H1 (cell line): Measurements from ENCODE around the gene KATNAL1. TPM values are rescaled to one million over a fixed set of nuclear protein-coding genes. Genes with fewer than 3 reads are reported as not detected.

Source experiments
- CTCF ChIA-PET: fragments of 300-600 bp; sonication (Branson Sonifier 250); formaldehyde crosslinking; loops from one replicate; lab custom pipeline; 2021; ENCODE audit not compliant: partially characterized antibody; lab: Charles Lee
- POLR2A ChIA-PET: fragments of 300-600 bp; sonication (Branson Sonifier 250); formaldehyde crosslinking; loops from one replicate; lab custom pipeline; 2021; ENCODE audit warnings: inconsistent platforms; ENCODE audit not compliant: partially characterized antibody; lab: Charles Lee
- DNase-seq, 2 experiments: peaks; one replicate each; pipeline versions ENCODE4 v3.0.0 to v3.0.0-alpha.2; 2010 to 2022; ENCODE audit warnings: low spot score in 2 of 2, low read depth in 1 of 2, mixed read lengths in 1 of 2
- FAIRE-seq: peaks from 2 replicates; lab custom pipeline; 2011; peaks lifted over from hg19 to GRCh38; lab: Jason Lieb, UNC
- H2AFZ ChIP-seq: 2 replicates; pipeline ENCODE4 v1.8.1; 2012; ENCODE audit warnings: low read length, inconsistent platforms
- H2AK5ac ChIP-seq: 2 replicates; pipeline ENCODE4 v1.6.1; 2013; ENCODE audit warnings: low read depth, low read length
- H2BK120ac ChIP-seq: replicated peaks from 2 replicates; pipeline ENCODE3; 2013; ENCODE audit warnings: low read depth, low read length, inconsistent platforms
- H2BK12ac ChIP-seq: 2 replicates; pipeline ENCODE4 v1.6.1; 2013; ENCODE audit warnings: low read depth, low read length
- H2BK15ac ChIP-seq: 2 replicates; pipeline ENCODE4 v1.6.1; 2013; ENCODE audit warnings: low read length
- H2BK20ac ChIP-seq: 2 replicates; pipeline ENCODE4 v1.6.1; 2013; ENCODE audit warnings: low read length
- H2BK5ac ChIP-seq: 2 replicates; pipeline ENCODE4 v1.6.1; 2013; ENCODE audit warnings: low read depth, low read length
- H3K14ac ChIP-seq: 2 replicates; pipeline ENCODE4 v1.6.1; 2013; ENCODE audit warnings: inconsistent platforms; ENCODE audit not compliant: insufficient read length
- H3K18ac ChIP-seq: 2 replicates; pipeline ENCODE4 v1.6.1; 2013; ENCODE audit warnings: low read length; ENCODE audit errors: extremely low read depth
- H3K23ac ChIP-seq: 2 replicates; pipeline ENCODE4 v1.6.1; 2013; ENCODE audit warnings: inconsistent platforms; ENCODE audit not compliant: insufficient read length
- H3K23me2 ChIP-seq: 2 replicates; pipeline ENCODE4 v1.6.1; 2013; ENCODE audit warnings: low read depth, low read length
- H3K27ac ChIP-seq: 2 replicates; pipeline ENCODE4 v1.6.1; 2011; ENCODE audit warnings: low read depth, low read length, inconsistent platforms
- H3K27me3 ChIP-seq, 4 experiments: replicated peaks in 1 of 4; 1 replicate in 1 of 4; 2 replicates in 3 of 4; pipeline versions ENCODE4 v1.6.1 to v1.8.1; 2011 to 2013; ENCODE audit warnings: low read length in 3 of 4, mild to moderate bottlenecking in 3 of 4, inconsistent platforms in 2 of 4, mixed read lengths in 2 of 4, moderate library complexity in 1 of 4; ENCODE audit not compliant: control insufficient read depth in 3 of 4, insufficient read depth in 3 of 4; ENCODE audit errors: extremely low read depth in 1 of 4
- H3K36me3 ChIP-seq, 4 experiments: 2 replicates each; pipeline versions ENCODE4 v1.6.1 to v1.8.1; 2011 to 2013; ENCODE audit warnings: mild to moderate bottlenecking in 4 of 4, low read length in 3 of 4, moderate library complexity in 2 of 4, control low read depth in 1 of 4, inconsistent platforms in 1 of 4; ENCODE audit not compliant: insufficient read depth in 4 of 4, control insufficient read depth in 2 of 4
- H3K4ac ChIP-seq: replicated peaks from 2 replicates; pipeline ENCODE3; 2013; ENCODE audit warnings: low read length, low read depth, mixed read lengths, inconsistent platforms; ENCODE audit not compliant: insufficient read length
- H3K4me1 ChIP-seq, 4 experiments: replicated peaks in 1 of 4; 1 replicate in 1 of 4; 2 replicates in 3 of 4; pipeline versions ENCODE4 v1.6.1 to v1.8.1; 2011 to 2013; ENCODE audit warnings: low read length in 3 of 4, inconsistent platforms in 2 of 4, mixed read lengths in 1 of 4; ENCODE audit not compliant: insufficient read depth in 4 of 4, control insufficient read depth in 3 of 4
- H3K4me2 ChIP-seq, 2 experiments: 2 replicates each; pipeline versions ENCODE4 v1.6.1 to v1.8.1; 2011 to 2013; ENCODE audit warnings: low read depth in 2 of 2, low read length in 2 of 2, control low read depth in 1 of 2, inconsistent platforms in 1 of 2, mild to moderate bottlenecking in 1 of 2; ENCODE audit not compliant: insufficient read depth in 1 of 2
- H3K4me3 ChIP-seq, 4 experiments: fragments of 200-600, 300-600 bp in 1 of 4; sonication (generic), shearing (Covaris generic), sonication (Bioruptor Twin) in 1 of 4; 2 replicates each; pipeline versions ENCODE4 v1.5.1 to v1.8.1; 2011 to 2016; ENCODE audit warnings: low read length in 4 of 4, low read depth in 3 of 4, control low read depth in 2 of 4, inconsistent platforms in 2 of 4, mild to moderate bottlenecking in 2 of 4, mixed read lengths in 1 of 4, moderate library complexity in 1 of 4; ENCODE audit not compliant: insufficient read depth in 2 of 4; ENCODE audit errors: extremely low read depth in 1 of 4
- H3K56ac ChIP-seq: replicated peaks from 2 replicates; pipeline ENCODE3; 2013; ENCODE audit warnings: low read depth, mild to moderate bottlenecking, mixed read lengths, low read length, inconsistent platforms; ENCODE audit not compliant: insufficient read length
- H3K79me1 ChIP-seq: 2 replicates; pipeline ENCODE4 v1.6.1; 2013; ENCODE audit warnings: low read depth, low read length, control low read depth
- H3K79me2 ChIP-seq, 2 experiments: 2 replicates each; pipeline versions ENCODE4 v1.6.1 to v1.8.1; 2012 to 2013; ENCODE audit warnings: low read length in 2 of 2, mild to moderate bottlenecking in 2 of 2, inconsistent platforms in 1 of 2; ENCODE audit not compliant: insufficient read depth in 2 of 2, control insufficient read depth in 1 of 2
- H3K9ac ChIP-seq, 4 experiments: replicated peaks in 1 of 4; 1 replicate in 1 of 4; 2 replicates in 3 of 4; pipeline versions ENCODE4 v1.6.1 to v1.8.1; 2011 to 2013; ENCODE audit warnings: low read depth in 3 of 4, low read length in 3 of 4, control low read depth in 2 of 4, mild to moderate bottlenecking in 2 of 4, moderate library complexity in 2 of 4, inconsistent platforms in 1 of 4; ENCODE audit errors: extremely low read depth in 1 of 4
- H3K9me3 ChIP-seq, 2 experiments: 2 replicates each; pipeline versions ENCODE4 v1.6.1 to v1.8.1; 2012 to 2013; ENCODE audit warnings: mild to moderate bottlenecking in 2 of 2, moderate library complexity in 2 of 2, control low read depth in 1 of 2, inconsistent platforms in 1 of 2, low read depth in 1 of 2, low read length in 1 of 2, mixed read lengths in 1 of 2; ENCODE audit not compliant: insufficient read depth in 2 of 2
- H4K20me1 ChIP-seq, 2 experiments: replicated peaks in 1 of 2; 2 replicates each; pipeline versions ENCODE3 to v1.8.1; 2011 to 2013; ENCODE audit warnings: inconsistent platforms in 2 of 2, low read length in 2 of 2, mild to moderate bottlenecking in 1 of 2; ENCODE audit not compliant: insufficient read depth in 2 of 2, control insufficient read depth in 1 of 2
- H4K5ac ChIP-seq: 2 replicates; pipeline ENCODE4 v1.6.1; 2013; ENCODE audit warnings: low read length, low read depth, mixed read lengths, inconsistent platforms; ENCODE audit not compliant: insufficient read length
- H4K8ac ChIP-seq: 2 replicates; pipeline ENCODE4 v1.8.0; 2013; ENCODE audit warnings: mild to moderate bottlenecking, moderate library complexity, low read length, inconsistent platforms; ENCODE audit not compliant: insufficient read depth; ENCODE audit errors: extremely low read depth
- H4K91ac ChIP-seq: replicated peaks from 2 replicates; pipeline ENCODE3; 2013; ENCODE audit warnings: low read length, mixed read lengths, inconsistent platforms; ENCODE audit not compliant: insufficient read length
- ASH2L ChIP-seq: fragments of 200-600, 300-600 bp; sonication (generic); IDR thresholded peaks from one replicate; pipeline ENCODE4 v1.7.1; 2017; ENCODE audit warnings: low read length
- CBX5 ChIP-seq: fragments of 300-800, 300-1000 bp; sonication (generic); IDR thresholded peaks from 2 replicates; pipeline ENCODE4 v1.7.1; 2016; ENCODE audit warnings: antibody characterized with exemption, low read length, low read depth
- CTBP2 ChIP-seq: IDR thresholded peaks from 2 replicates; pipeline ENCODE4 v1.7.0; 2011; ENCODE audit warnings: borderline replicate concordance, mild to moderate bottlenecking, moderate library complexity, mixed read lengths, low read length; ENCODE audit not compliant: insufficient read depth, insufficient read length
- CTCF ChIP-seq, 3 experiments: IDR thresholded peaks; 1 replicate in 2 of 3; 2 replicates in 1 of 3; pipeline versions ENCODE4 v1.5.1 to v1.6.1; 2011; ENCODE audit warnings: low read length in 3 of 3, mild to moderate bottlenecking in 3 of 3, inconsistent platforms in 2 of 3, low read depth in 1 of 3, moderate library complexity in 1 of 3; ENCODE audit not compliant: insufficient read depth in 1 of 3; ENCODE audit errors: control extremely low read depth in 1 of 3
- E2F6 ChIP-seq: IDR thresholded peaks from 2 replicates; pipeline ENCODE4 v1.6.1; 2012; ENCODE audit warnings: inconsistent platforms
- EP300 ChIP-seq, 2 experiments: IDR thresholded peaks; 1 replicate in 1 of 2; 2 replicates in 1 of 2; pipeline ENCODE4 v1.6.1; 2011 to 2012; ENCODE audit warnings: low read depth in 2 of 2, low read length in 2 of 2, mild to moderate bottlenecking in 2 of 2, borderline replicate concordance in 1 of 2, inconsistent platforms in 1 of 2, moderate library complexity in 1 of 2
- EZH2 ChIP-seq: fragments of 200-600 bp; sonication (generic); IDR thresholded peaks from 2 replicates; pipeline ENCODE4 v1.7.1; 2012; ENCODE audit warnings: low read depth, mild to moderate bottlenecking, moderate library complexity, low read length, inconsistent platforms; ENCODE audit not compliant: severe bottlenecking
- PHF8 ChIP-seq: fragments of 200-600 bp; sonication (generic); conservative IDR thresholded peaks from 2 replicates; pipeline ENCODE4 v1.7.1; 2012; ENCODE audit warnings: low read depth, mild to moderate bottlenecking, inconsistent platforms, low read length, moderate library complexity
- SIRT6 ChIP-seq: IDR thresholded peaks from one replicate; pipeline ENCODE4 v1.7.1; 2012; ENCODE audit warnings: low read length, inconsistent platforms
- TBP ChIP-seq: IDR thresholded peaks from 2 replicates; pipeline ENCODE4 v1.6.1; 2011; ENCODE audit warnings: low read depth, low read length, improper control_type of control experiment
- WGBS, 2 experiments: shearing (Covaris generic) in 1 of 2; methylation state at CpG; one replicate each; pipeline versions ENCODE4 v1.1.6 to v1.1.7; 2013 to 2015; ENCODE audit warnings: low lambda C conversion rate in 2 of 2, mixed read lengths in 2 of 2, inconsistent platforms in 1 of 2, low coverage in 1 of 2, missing lambda C conversion rate in 1 of 2; ENCODE audit not compliant: insufficient replicate concordance in 2 of 2, insufficient coverage in 1 of 2, insufficient read length in 1 of 2; ENCODE audit errors: extremely low coverage in 1 of 2, missing lambda C conversion rate in 1 of 2; 5-methylcytosine and 5-hydroxymethylcytosine counted together
- polyA plus RNA-seq, 7 experiments: library from polyadenylated mRNA; depleted of rRNA in 3 of 7; stranded (reverse) in 5 of 7; unstranded in 2 of 7; fragments of >200 nt in 5 of 7; fragments of 200-250 nt in 2 of 7; gene quantifications; 1 replicate in 5 of 7; 2 replicates in 1 of 7; 4 replicates in 1 of 7; pipeline versions ENCODE4 v1.2.1 to v1.2.3, GENCODE V29; 2011 to 2013; ENCODE audit warnings: missing spikeins in 2 of 7, mixed read lengths in 2 of 7
- total RNA-seq: library from RNA; stranded (reverse); fragmentation: NEBNext Ultra II Directional; extraction: Animal tissue kit (Norgen Biotek cat#: 25700); gene quantifications from 2 replicates; pipeline ENCODE4 v1.2.1, GENCODE V29; 2021

Gene KATNAL1
- total and polyA plus RNA-seq, 2 of the 8 experiments (the other 6 are each of a cell fraction or from before 2014, with no cell fraction given): 4.0 to 13.2 TPM

DNA sequence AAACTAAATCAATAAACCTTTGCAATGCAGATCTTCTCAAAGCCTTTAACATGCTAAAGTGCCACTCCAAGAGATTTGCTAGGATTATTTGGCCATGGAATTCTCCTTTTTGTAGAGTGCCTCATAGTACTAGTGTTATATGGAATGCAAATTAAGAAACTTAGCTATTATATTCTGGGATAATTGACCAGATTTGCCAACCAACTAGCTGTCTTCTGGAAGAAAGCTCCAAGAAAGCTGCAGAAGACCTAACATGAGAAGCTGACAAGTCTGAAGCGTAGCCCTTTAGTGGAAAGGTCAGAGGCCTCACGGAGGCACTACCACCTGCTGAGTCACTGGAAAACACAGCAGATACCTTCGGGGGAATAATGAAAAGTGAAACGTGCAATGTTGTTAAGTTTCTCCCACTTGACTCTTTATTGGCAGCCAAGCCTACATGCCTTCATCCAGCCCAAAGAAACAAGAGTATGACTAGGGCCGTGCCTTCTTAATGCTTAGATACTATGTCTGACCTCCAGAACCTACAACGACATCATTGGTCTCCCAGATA lies 29.8 kb upstream of the KATNAL1 start:
- Histone ChIP-seq H3K4me1 (peaks cover 0 to 5% (median 2%) of the 10 kb centered on the region in 4 experiments; a peak in 3 of 7 replicates), H3K4me2 (no peak overlapping the region), H4K91ac (no peak overlapping the region), H3K79me1 (no peaks in the 10 kb centered on the region), H3K4ac (no peak overlapping the region), H2BK12ac (no peak overlapping the region), H2AK5ac (no peak overlapping the region), H4K20me1 (no peaks in the 10 kb centered on the region), H3K36me3 (no peaks in the 10 kb centered on the region), H4K8ac (no peak overlapping the region), H2BK120ac (no peak overlapping the region), H3K79me2 (no peaks in the 10 kb centered on the region), H3K9me3 (no peaks in the 10 kb centered on the region), H3K4me3 (no peak overlapping the region), H2BK15ac (no peak overlapping the region), H2AFZ (no peak overlapping the region), H3K18ac (no peak overlapping the region), H2BK5ac (no peak overlapping the region), H3K9ac (no peak overlapping the region), H3K27me3 (no peaks in the 10 kb centered on the region; a peak in 1 of 7 replicates), H2BK20ac (no peak overlapping the region), H3K14ac (no peak overlapping the region), H3K56ac (no peak overlapping the region), H3K23me2 (no peaks in the 10 kb centered on the region), H3K23ac (no peak overlapping the region), H4K5ac (no peak overlapping the region), H3K27ac (no peak overlapping the region)
- 83% methylated on average over 6 of the region's 6 CpGs; no CpG with 5 or more reads in 1 of the 2 experiments for WGBS, 2 experiments
- DNase-seq (no peak), FAIRE-seq (no peak)
- ChIA-PET CTCF (interaction anchor here (1.0 to 6.0 kb wide), 6 partner anchors 8 to 244 kb away, joined by 3 to 53 read pairs (median 6); no protein-coding TSS in a partner anchor), POLR2A (no interaction called here)
- TF ChIP-seq EZH2 (no peak), CTBP2 (no peak), SIRT6 (no peak), PHF8 (no peak), CTCF (IDR thresholded peaks at IDR 0.05; ENCODE audit: control extremely low read depth in 1 of 3, insufficient read depth in 1 of 3, low read depth in 1 of 3, low read length in 3 of 3) (no peak), EP300 (IDR thresholded peaks at IDR 0.05; ENCODE audit: borderline replicate concordance in 1 of 2, low read depth in 2 of 2, low read length in 2 of 2) (no peak), CBX5 (no peak), TBP (no peak), ASH2L (no peak), E2F6 (no peak)
